Caco-2 (cell line): ENCODE measurements around the gene SACS. TPM values are rescaled to one million over a fixed set of nuclear protein-coding genes. Genes with fewer than 3 reads are reported as not detected.

ENCODE experiments used
- BruUV-seq: library from RNA; stranded (reverse); fragments of 400-500 nt; replicated peaks from 2 replicates; lab custom pipeline; 2021; lab: Mats Ljungman, UMichigan
- CTCF ChIA-PET: fragments of 300-600 bp; sonication (Branson Sonifier 250); formaldehyde crosslinking; loops from one replicate; lab custom pipeline; 2022; ENCODE audit warnings: antibody characterized with exemption; lab: Charles Lee
- POLR2A ChIA-PET: fragments of 300-600 bp; sonication (Branson Sonifier 250); formaldehyde crosslinking; loops from one replicate; lab custom pipeline; 2022; ENCODE audit warnings: antibody characterized with exemption; lab: Charles Lee
- DNase-seq, 2 experiments: peaks; one replicate each; pipeline versions ENCODE4 v3.0.0 to v3.0.0-alpha.2; 2020 to 2022
- H3K27me3 ChIP-seq: replicated peaks from 2 replicates; pipeline ENCODE4 v1.6.0; 2011; ENCODE audit warnings: low read length; ENCODE audit not compliant: control insufficient read depth, insufficient read depth
- H3K36me3 ChIP-seq: 2 replicates; pipeline ENCODE4 v1.5.1; 2011; ENCODE audit warnings: low read length; ENCODE audit not compliant: control insufficient read depth, insufficient read depth
- H3K4me1 ChIP-seq: fragments of 250-450 bp; sonication (Bioruptor Pico); 2 replicates; pipeline ENCODE4 v1.5.1; 2020; ENCODE audit warnings: mild to moderate bottlenecking
- H3K4me3 ChIP-seq: 2 replicates; pipeline ENCODE4 v1.5.1; 2011; ENCODE audit warnings: low read depth, mild to moderate bottlenecking, control low read depth, low read length
- H3K9me3 ChIP-seq: fragments of 250-450 bp; sonication (Bioruptor Pico); 2 replicates; pipeline ENCODE4 v1.5.1; 2020; ENCODE audit warnings: mild to moderate bottlenecking, moderate library complexity
- H3K27ac Mint-ChIP-seq: one replicate; pipeline ENCODE4 v1.8.0; 2022; ENCODE audit warnings: mixed read lengths; ENCODE audit not compliant: unreplicated experiment
- H3K27me3 Mint-ChIP-seq: one replicate; pipeline ENCODE4 v1.8.0; 2022; ENCODE audit warnings: mixed read lengths; ENCODE audit not compliant: insufficient read depth, unreplicated experiment
- H3K36me3 Mint-ChIP-seq: one replicate; pipeline ENCODE4 v1.8.0; 2022; ENCODE audit warnings: mild to moderate bottlenecking, mixed read lengths; ENCODE audit not compliant: insufficient read depth, unreplicated experiment
- H3K4me1 Mint-ChIP-seq: one replicate; pipeline ENCODE4 v1.8.0; 2022; ENCODE audit warnings: low read depth, mixed read lengths; ENCODE audit not compliant: unreplicated experiment
- H3K4me3 Mint-ChIP-seq: one replicate; pipeline ENCODE4 v1.8.0; 2022; ENCODE audit warnings: mild to moderate bottlenecking, moderate library complexity, mixed read lengths; ENCODE audit not compliant: unreplicated experiment
- H3K9me3 Mint-ChIP-seq: one replicate; pipeline ENCODE4 v1.8.0; 2022; ENCODE audit warnings: mixed read lengths; ENCODE audit not compliant: unreplicated experiment
- CTCF ChIP-seq, 2 experiments: fragments of 200-600 bp in 1 of 2; IDR thresholded peaks; 1 replicate in 1 of 2; 2 replicates in 1 of 2; pipeline versions ENCODE4 v1.5.1 to v1.8.0; 2011 to 2022; ENCODE audit warnings: antibody characterized with exemption in 1 of 2, control low read depth in 1 of 2, inconsistent platforms in 1 of 2, low read depth in 1 of 2, low read length in 1 of 2, mild to moderate bottlenecking in 1 of 2, moderate library complexity in 1 of 2; ENCODE audit not compliant: insufficient read depth in 1 of 2, severe bottlenecking in 1 of 2, unreplicated experiment in 1 of 2
- intact Hi-C: fragments of 100-400 bp; cut with micrococcal nuclease; formaldehyde crosslinking; loops from one replicate; pipeline ENCODE4 v1.10.0; 2022; ENCODE audit not compliant: unreplicated experiment
- total RNA-seq: library from RNA; stranded (reverse); gene quantifications from 2 replicates; pipeline ENCODE4 v1.2.3, GENCODE V29; 2022

Gene SACS
- total RNA-seq, 1 experiment from 2014 or later: 4.5 TPM

GRCh38 chr13:23414682-23415081, 18.8 kb downstream of the SACS start:
- Histone ChIP-seq H3K36me3 (no peaks in the 10 kb centered on the region), H3K4me1 (no peaks in the 10 kb centered on the region), H3K4me3 (no peak overlapping the region), H3K9me3 (no peaks in the 10 kb centered on the region), H3K27me3 (no peaks in the 10 kb centered on the region)
- no peak for DNase-seq
- Mint-ChIP-seq H3K27me3 (no peaks in the 10 kb centered on the region), H3K9me3 (no peaks in the 10 kb centered on the region), H3K4me3 (no peak overlapping the region), H3K4me1 (no peaks in the 10 kb centered on the region), H3K36me3 (no peaks in the 10 kb centered on the region), H3K27ac (no peak overlapping the region)
- intact Hi-C loops: no loop called here
- ChIA-PET CTCF (no interaction called here), POLR2A (no interaction called here)
- no TSS peak for BruUV-seq
- no peak for TF ChIP-seq CTCF (IDR thresholded peaks at IDR 0.05; ENCODE audit: insufficient read depth in 1 of 2, low read depth in 1 of 2, low read length in 1 of 2, severe bottlenecking in 1 of 2, unreplicated experiment in 1 of 2)

GRCh38 chr13:23411706-23412105, 21.8 kb downstream of the SACS start:
- no TSS peak for BruUV-seq
- Mint-ChIP-seq H3K4me1 (no peaks in the 10 kb centered on the region), H3K36me3 (no peaks in the 10 kb centered on the region), H3K9me3 (no peaks in the 10 kb centered on the region), H3K27ac (no peak overlapping the region), H3K27me3 (no peaks in the 10 kb centered on the region), H3K4me3 (no peak overlapping the region)
- H3K27me3 ChIP-seq: no peaks in the 10 kb centered on the region
- POLR2A ChIA-PET: no interaction called here
- no peaks in the 10 kb centered on the region for H3K9me3 ChIP-seq
- no peaks in the 10 kb centered on the region for H3K36me3 ChIP-seq
- H3K4me1 ChIP-seq: no peaks in the 10 kb centered on the region
- H3K4me3 ChIP-seq: no peak overlapping the region
- TF ChIP-seq CTCF (IDR thresholded peaks at IDR 0.05; ENCODE audit: insufficient read depth in 1 of 2, low read depth in 1 of 2, low read length in 1 of 2, severe bottlenecking in 1 of 2, unreplicated experiment in 1 of 2): no peak
- DNase-seq: no peak
- CTCF ChIA-PET: no interaction called here
- intact Hi-C loops: no loop called here

GRCh38 chr13:23411220-23411619, 22.3 kb downstream of the SACS start:
- Histone ChIP-seq H3K9me3 (no peaks in the 10 kb centered on the region), H3K4me1 (no peaks in the 10 kb centered on the region), H3K4me3 (no peak overlapping the region), H3K36me3 (no peaks in the 10 kb centered on the region), H3K27me3 (no peaks in the 10 kb centered on the region)
- H3K27me3 Mint-ChIP-seq: no peaks in the 10 kb centered on the region
- no peaks in the 10 kb centered on the region for H3K36me3 Mint-ChIP-seq
- CTCF ChIA-PET: no interaction called here
- POLR2A ChIA-PET: no interaction called here
- no peaks in the 10 kb centered on the region for H3K4me1 Mint-ChIP-seq
- BruUV-seq: no TSS peak
- H3K4me3 Mint-ChIP-seq: no peak overlapping the region
- H3K27ac Mint-ChIP-seq: no peak overlapping the region
- H3K9me3 Mint-ChIP-seq: no peaks in the 10 kb centered on the region
- no peak for TF ChIP-seq CTCF (IDR thresholded peaks at IDR 0.05; ENCODE audit: insufficient read depth in 1 of 2, low read depth in 1 of 2, low read length in 1 of 2, severe bottlenecking in 1 of 2, unreplicated experiment in 1 of 2)
- intact Hi-C loops: no loop called here
- no peak for DNase-seq
